Measurements from ENCODE around the gene ABCC6. TPM values are rescaled to one million over a fixed set of nuclear protein-coding genes. Genes with fewer than 3 reads are reported as not detected.

Gene ABCC6
- total RNA-seq, 4 donors from 2014 or later = 0.23 to 2.1 (median 0.90) TPM

DNA sequence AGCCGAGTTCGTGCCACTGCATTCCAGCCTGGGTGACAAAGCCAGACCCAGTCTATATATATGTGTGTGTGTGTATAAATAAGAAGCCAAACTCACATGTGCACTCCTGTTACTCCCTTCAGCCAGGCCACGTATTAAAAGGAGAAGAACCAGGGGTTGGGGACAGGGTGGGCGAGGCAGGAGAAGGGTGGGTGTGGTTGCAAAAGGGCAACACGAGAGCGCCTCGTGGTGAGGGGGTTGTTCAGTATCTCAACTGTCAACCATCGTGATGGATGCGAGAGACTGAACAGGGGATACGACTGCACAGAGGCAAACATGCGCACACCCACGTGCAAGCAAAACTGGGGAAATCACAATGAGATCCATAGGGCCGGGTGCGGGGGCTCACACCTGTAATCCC, 54.9 kb downstream of the ABCC6 start:
- intact Hi-C loops (cut with DNase I; ENCODE audit: low total_unique reads) = no loop called here
- 86 to 91% methylated on average over 14 of the region's 14 CpGs for WGBS, 2 donors
- DNase-seq (ENCODE audit: low spot score in 2 of 2) = no peak
- H3K4me3 ChIP-seq (ENCODE audit: low read depth, poor library complexity, severe bottlenecking) = no peak overlapping the region
- no peak for TF ChIP-seq CTCF (IDR thresholded peaks at IDR 0.05)
- no peak for TF ChIP-seq POLR2A (IDR thresholded peaks at IDR 0.05)

- WGBS, 2 donors = 80 to 81% methylated on average over 11 of the region's 11 CpGs
- no peak for DNase-seq (ENCODE audit: low spot score in 2 of 2)
- no peak overlapping the region for H3K4me3 ChIP-seq (ENCODE audit: low read depth, poor library complexity, severe bottlenecking)
- TF ChIP-seq POLR2A (IDR thresholded peaks at IDR 0.05) = no peak
- intact Hi-C loops (cut with DNase I; ENCODE audit: low total_unique reads) = no loop called here
These were observed 55.4 kb downstream of the ABCC6 start for GRCh38 chr16:16167927-16168326.

DNA sequence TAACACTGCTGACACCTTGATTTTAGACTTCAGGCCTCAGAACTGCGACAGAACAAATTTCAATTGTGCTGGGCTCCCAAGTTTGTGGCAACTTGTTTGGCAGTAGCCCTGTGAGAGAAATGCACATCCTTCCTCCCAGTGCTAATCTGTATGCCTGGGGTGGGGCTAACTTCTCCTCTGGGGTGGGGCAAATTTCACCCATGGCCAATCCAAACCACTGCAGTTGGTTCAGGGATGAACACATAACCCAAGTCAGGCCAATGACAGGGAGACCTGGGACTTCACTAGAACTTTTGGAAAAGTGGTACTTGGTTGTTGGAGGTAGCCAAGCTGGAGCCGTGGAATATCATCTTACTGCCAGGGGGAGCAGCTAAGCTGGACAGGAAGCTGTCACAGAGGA, 56.3 kb downstream of the ABCC6 start:
- no peak overlapping the region for H3K4me3 ChIP-seq (ENCODE audit: low read depth, poor library complexity, severe bottlenecking)
- intact Hi-C loops (cut with DNase I; ENCODE audit: low total_unique reads) = no loop called here
- TF ChIP-seq CTCF (IDR thresholded peaks at IDR 0.05) (no peak), POLR2A (IDR thresholded peaks at IDR 0.05) (no peak)
- DNase-seq (ENCODE audit: low spot score in 2 of 2) = no peak
- WGBS, 2 donors = 31 to 40% methylated on average over 2 of the region's 2 CpGs

DNA sequence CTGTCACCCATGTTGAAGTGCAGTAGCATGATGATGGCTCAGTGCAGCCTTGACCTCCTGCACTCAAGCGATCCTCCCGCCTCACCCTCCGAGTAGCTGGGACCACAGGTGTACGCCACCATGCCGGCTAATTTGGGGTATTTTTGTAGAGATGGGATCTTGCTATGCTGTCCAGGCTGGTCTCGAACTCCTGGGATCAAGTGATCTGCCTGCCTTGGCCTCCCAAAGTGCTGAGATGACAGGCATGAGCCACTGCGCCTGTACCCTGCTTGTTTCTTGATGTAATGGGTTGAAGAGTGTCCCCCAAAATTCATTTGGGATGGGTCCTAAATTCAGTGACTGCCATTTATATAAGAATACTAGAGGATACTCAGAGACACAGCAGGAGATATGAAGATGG, 57.2 kb downstream of the ABCC6 start:
- intact Hi-C loops (cut with DNase I; ENCODE audit: low total_unique reads) = no loop called here
- no peak overlapping the region for H3K4me3 ChIP-seq (ENCODE audit: low read depth, poor library complexity, severe bottlenecking)
- no peak for TF ChIP-seq CTCF (IDR thresholded peaks at IDR 0.05)
- no peak for TF ChIP-seq POLR2A (IDR thresholded peaks at IDR 0.05)
- 84 to 97% methylated on average over 7 of the region's 7 CpGs for WGBS, 2 donors
- DNase-seq (ENCODE audit: low spot score in 2 of 2) = no peak

DNA sequence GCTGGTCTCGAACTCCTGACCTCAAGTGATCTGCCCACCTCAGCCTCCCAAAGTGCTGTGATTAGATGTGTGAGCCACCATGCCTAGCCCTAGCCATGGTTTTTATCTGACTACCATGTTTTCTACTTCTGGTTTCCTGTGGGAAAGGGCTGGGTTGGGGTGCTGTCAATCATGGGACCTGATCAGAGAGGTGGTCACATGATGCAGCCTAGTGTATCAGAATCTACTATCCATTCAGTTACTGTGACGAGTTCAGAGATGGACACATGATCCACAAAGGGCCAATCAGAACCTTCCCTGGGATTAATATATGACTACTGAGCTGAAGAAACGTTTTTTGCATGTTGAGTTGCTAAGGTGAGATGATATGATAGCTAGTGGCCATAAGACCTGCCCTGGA, 59.1 kb downstream of the ABCC6 start:
- DNase-seq (ENCODE audit: low spot score in 2 of 2) = no peak
- intact Hi-C loops (cut with DNase I; ENCODE audit: low total_unique reads) = no loop called here
- no peak for TF ChIP-seq POLR2A (IDR thresholded peaks at IDR 0.05)
- no peak for TF ChIP-seq CTCF (IDR thresholded peaks at IDR 0.05)
- H3K4me3 ChIP-seq (ENCODE audit: low read depth, poor library complexity, severe bottlenecking) = no peak overlapping the region
- 84 to 88% methylated on average over 3 of the region's 3 CpGs for WGBS, 2 donors

GRCh38 chr16:16163571-16163970, 59.7 kb downstream of the ABCC6 start:
- no peak for TF ChIP-seq POLR2A (IDR thresholded peaks at IDR 0.05)
- TF ChIP-seq CTCF (IDR thresholded peaks at IDR 0.05) = no peak
- DNase-seq (ENCODE audit: low spot score in 2 of 2) = no peak
- intact Hi-C loops (cut with DNase I; ENCODE audit: low total_unique reads) = no loop called here
- 82 to 88% methylated on average over 5 of the region's 5 CpGs for WGBS, 2 donors
- no peak overlapping the region for H3K4me3 ChIP-seq (ENCODE audit: low read depth, poor library complexity, severe bottlenecking)

All from lower leg skin (tissue), 4 donors.